ENCODE data around the gene CDH13. TPM values are rescaled to one million over a fixed set of nuclear protein-coding genes. Genes with fewer than 3 reads are reported as not detected.

The CDH13 gene
- total RNA-seq, 1 experiment from 2014 or later = not detected

- peak; percentile 49 for DNase-seq (ENCODE audit: low spot score)
Observed at GRCh38 chr16:83113317-83113716, 486.5 kb downstream of the CDH13 start.

- no peak for DNase-seq (ENCODE audit: low spot score)
Observed at GRCh38 chr16:83113811-83114210, 487.0 kb downstream of the CDH13 start.

GRCh38 chr16:83115491-83116232 is 488.9 kb downstream of the CDH13 start:
- no peak for DNase-seq (ENCODE audit: low spot score)

- DNase-seq (ENCODE audit: low spot score) = no peak
Observed at GRCh38 chr16:83116274-83116892, 489.6 kb downstream of the CDH13 start.

- no peak for DNase-seq (ENCODE audit: low spot score)
Observed at GRCh38 chr16:83117810-83118209, 491.0 kb downstream of the CDH13 start.

- no peak for DNase-seq (ENCODE audit: low spot score)
Observed at GRCh38 chr16:83118365-83118764, 491.6 kb downstream of the CDH13 start.

GRCh38 chr16:83125999-83126568 is 499.3 kb downstream of the CDH13 start:
- no peak for DNase-seq (ENCODE audit: low spot score)

GRCh38 chr16:83128041-83128440 is 501.3 kb downstream of the CDH13 start:
- no peak for DNase-seq (ENCODE audit: low spot score)

GRCh38 chr16:83130039-83130438 is 503.3 kb downstream of the CDH13 start:
- no peak for DNase-seq (ENCODE audit: low spot score)

- no peak for DNase-seq (ENCODE audit: low spot score)
Observed at GRCh38 chr16:83134638-83135037, 507.9 kb downstream of the CDH13 start.

- no peak for DNase-seq (ENCODE audit: low spot score)
Observed at GRCh38 chr16:83136419-83136818, 509.6 kb downstream of the CDH13 start.

GRCh38 chr16:83136924-83137323 is 510.2 kb downstream of the CDH13 start:
- no peak for DNase-seq (ENCODE audit: low spot score)

- peak; percentile 57 for DNase-seq (ENCODE audit: low spot score)
Observed at GRCh38 chr16:83137326-83137781, 510.6 kb downstream of the CDH13 start.

GRCh38 chr16:83137894-83138293 is 511.1 kb downstream of the CDH13 start:
- no peak for DNase-seq (ENCODE audit: low spot score)

GRCh38 chr16:83138512-83138911 is 511.7 kb downstream of the CDH13 start:
- DNase-seq (ENCODE audit: low spot score) = no peak

- no peak for DNase-seq (ENCODE audit: low spot score)
Observed at GRCh38 chr16:83138976-83139690, 512.4 kb downstream of the CDH13 start.

GRCh38 chr16:83143788-83144187 is 517.0 kb downstream of the CDH13 start:
- peak; percentile 26 for DNase-seq (ENCODE audit: low spot score)

GRCh38 chr16:83145297-83145696 is 518.5 kb downstream of the CDH13 start:
- DNase-seq (ENCODE audit: low spot score) = no peak

- no peak for DNase-seq (ENCODE audit: low spot score)
Observed at GRCh38 chr16:83147244-83147643, 520.5 kb downstream of the CDH13 start.

GRCh38 chr16:83158320-83158957 is 531.7 kb downstream of the CDH13 start:
- DNase-seq (ENCODE audit: low spot score) = no peak

GRCh38 chr16:83159049-83159448 is 532.3 kb downstream of the CDH13 start:
- no peak for DNase-seq (ENCODE audit: low spot score)

Data from HT-29 (cell line).